Tibial nerve (tissue), 4 donors: ENCODE results near the gene TTBK2. TPM values are rescaled to one million over a fixed set of nuclear protein-coding genes. Genes with fewer than 3 reads are reported as not detected.

ENCODE experiments used
- DNase-seq, 2 donors: peaks; one replicate each; pipeline ENCODE4 v3.0.0-alpha.2; 2019; ENCODE audit warnings: low spot score in 2 of 2
- H3K27ac ChIP-seq, 4 donors: fragments of 200-600 bp; sonication (generic) in 3 of 4; one replicate each; pipeline ENCODE4 v1.5.1; 2017 to 2019; ENCODE audit warnings: mild to moderate bottlenecking in 1 of 4
- H3K27me3 ChIP-seq, 2 donors: fragments of 200-600 bp; sonication (generic) in 1 of 2; one replicate each; pipeline versions ENCODE4 v1.5.1 to v1.6.0; 2017 to 2019
- H3K36me3 ChIP-seq, 3 donors: fragments of 200-600 bp; sonication (generic); one replicate each; pipeline ENCODE4 v1.5.1; 2018 to 2019
- H3K4me1 ChIP-seq, 4 donors: fragments of 200-600 bp; sonication (generic) in 3 of 4; one replicate each; pipeline ENCODE4 v1.5.1; 2017 to 2019
- H3K4me3 ChIP-seq, 4 donors: fragments of 200-600 bp; sonication (generic) in 3 of 4; one replicate each; pipeline ENCODE4 v1.5.1; 2017 to 2019; ENCODE audit warnings: mild to moderate bottlenecking in 1 of 4, moderate library complexity in 1 of 4
- H3K9me3 ChIP-seq, 4 donors: fragments of 200-600 bp; sonication (generic) in 3 of 4; one replicate each; pipeline ENCODE4 v1.5.1; 2017 to 2019
- CTCF ChIP-seq, 5 experiments: fragments of 200-600 bp in 3 of 5; fragments of 450-650 bp in 2 of 5; sonication (generic) in 3 of 5; IDR thresholded peaks; one replicate each; pipeline ENCODE4 v1.5.1; 2016 to 2019; ENCODE audit warnings: antibody characterized with exemption in 5 of 5, mild to moderate bottlenecking in 3 of 5, moderate library complexity in 2 of 5
- EP300 ChIP-seq, 2 donors: sonication (generic); formaldehyde crosslinking; IDR thresholded peaks; one replicate each; pipeline ENCODE4 v1.6.1; 2017; ENCODE audit warnings: antibody characterized with exemption in 2 of 2, mild to moderate bottlenecking in 1 of 2
- POLR2A ChIP-seq, 2 donors: fragments of 450-650 bp; IDR thresholded peaks; one replicate each; pipeline ENCODE4 v1.6.1; 2017; ENCODE audit warnings: antibody characterized with exemption in 2 of 2, mild to moderate bottlenecking in 2 of 2, moderate library complexity in 2 of 2
- WGBS, 2 donors: methylation state at CpG; one replicate each; pipeline ENCODE4 v1.1.5; 2018; 5-methylcytosine and 5-hydroxymethylcytosine counted together
- total RNA-seq, 4 donors: library from RNA; depleted of rRNA; stranded (reverse); fragments of >200 nt; gene quantifications; one replicate each; pipeline ENCODE4 v1.1.0, GENCODE V29; 2016

Gene TTBK2
- total RNA-seq, 4 donors from 2014 or later: 20.2 to 31.2 (median 23.4) TPM

DNA sequence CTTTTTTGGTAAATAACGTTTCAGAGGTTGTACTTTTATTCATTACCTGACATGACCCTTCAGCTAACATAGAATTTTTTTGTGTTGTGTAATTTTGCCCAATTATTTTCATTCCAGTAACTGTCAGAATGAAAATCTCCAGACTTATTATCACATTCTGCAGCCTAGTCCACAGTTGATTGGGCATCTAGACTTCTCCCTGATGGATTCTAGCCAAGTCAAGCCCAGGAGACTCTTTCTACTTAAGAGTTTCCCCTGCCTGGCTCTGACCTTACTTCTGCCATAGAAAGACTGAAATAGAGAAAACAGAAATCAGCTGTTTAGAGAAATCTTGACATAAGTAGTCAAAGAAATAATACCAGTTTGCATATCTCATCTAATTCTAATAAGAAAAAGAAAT lies 100.8 kb downstream of the TTBK2 start:
- Histone ChIP-seq H3K4me1 (no peaks in the 10 kb centered on the region), H3K9me3 (no peaks in the 10 kb centered on the region), H3K27ac (no peak overlapping the region), H3K36me3 (peaks cover 0 to 27% (median 0%) of the 10 kb centered on the region in 3 donors), H3K27me3 (no peaks in the 10 kb centered on the region), H3K4me3 (no peak overlapping the region)
- WGBS, 2 donors: 66 to 73% methylated on average over 1 of the region's 1 CpG
- DNase-seq: no peak
- no peak for TF ChIP-seq POLR2A (IDR thresholded peaks at IDR 0.05)
- TF ChIP-seq CTCF (IDR thresholded peaks at IDR 0.05): no peak
- no peak for TF ChIP-seq EP300 (IDR thresholded peaks at IDR 0.05)

- Histone ChIP-seq H3K4me3 (no peak overlapping the region), H3K27ac (no peak overlapping the region), H3K9me3 (no peaks in the 10 kb centered on the region), H3K4me1 (no peaks in the 10 kb centered on the region), H3K27me3 (no peaks in the 10 kb centered on the region), H3K36me3 (peaks cover 0 to 34% (median 0%) of the 10 kb centered on the region in 3 donors)
- TF ChIP-seq EP300 (IDR thresholded peaks at IDR 0.05) (no peak), CTCF (IDR thresholded peaks at IDR 0.05) (no peak), POLR2A (IDR thresholded peaks at IDR 0.05) (no peak)
- DNase-seq: no peak
These were observed 109.1 kb downstream of the TTBK2 start for GRCh38 chr15:42811433-42811832.

DNA sequence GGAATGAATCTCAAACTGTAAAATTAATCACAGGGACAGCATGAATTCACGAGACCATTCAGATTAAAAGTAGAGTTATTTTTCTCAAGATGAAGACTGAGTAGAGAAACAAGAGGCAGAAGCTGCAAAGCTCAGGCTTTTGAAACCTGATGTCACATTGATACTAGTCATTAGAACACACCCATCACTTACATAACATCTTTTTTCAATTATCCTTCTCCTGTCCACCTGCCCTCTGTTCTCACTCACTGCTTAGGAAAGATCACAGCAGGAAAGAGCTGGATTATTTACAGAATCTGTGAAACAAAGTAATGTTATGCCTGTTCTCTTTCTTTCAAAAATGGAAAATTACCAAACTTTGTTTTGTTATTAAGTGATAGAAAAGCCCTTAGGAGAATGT lies 111.7 kb downstream of the TTBK2 start:
- DNase-seq: no peak
- TF ChIP-seq CTCF (IDR thresholded peaks at IDR 0.05) (no peak), POLR2A (IDR thresholded peaks at IDR 0.05) (no peak), EP300 (IDR thresholded peaks at IDR 0.05) (no peak)
- no peaks in the 10 kb centered on the region for H3K4me1 ChIP-seq
- no peak overlapping the region for H3K27ac ChIP-seq
- 91 to 100% methylated on average over 1 of the region's 1 CpG for WGBS, 2 donors
- H3K9me3 ChIP-seq: no peaks in the 10 kb centered on the region
- no peak overlapping the region for H3K4me3 ChIP-seq
- no peaks in the 10 kb centered on the region for H3K27me3 ChIP-seq
- peaks cover 0 to 33% (median 0%) of the 10 kb centered on the region in 3 donors for H3K36me3 ChIP-seq

DNA sequence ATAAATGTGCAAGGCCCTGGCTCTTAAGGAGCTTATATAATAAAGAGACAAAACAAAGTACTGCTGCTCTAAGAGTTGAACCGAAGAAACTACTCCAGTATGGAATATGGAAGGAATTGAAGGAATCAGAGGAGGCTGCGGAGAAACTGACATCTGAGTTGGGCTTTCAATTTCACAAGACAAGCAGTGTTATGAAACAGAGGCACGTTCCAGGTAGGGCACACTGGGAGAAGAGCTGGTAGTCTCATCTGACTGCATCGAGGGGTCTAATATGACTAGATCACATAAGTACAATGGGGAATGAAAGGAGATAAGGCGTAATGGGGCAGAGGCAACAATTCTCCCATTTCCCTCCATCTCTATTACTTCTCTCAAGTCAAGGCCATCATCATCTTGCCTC lies 115.3 kb downstream of the TTBK2 start:
- Histone ChIP-seq H3K4me1 (no peaks in the 10 kb centered on the region), H3K27me3 (no peaks in the 10 kb centered on the region), H3K4me3 (no peak overlapping the region), H3K36me3 (peaks cover 0 to 44% (median 0%) of the 10 kb centered on the region in 3 donors), H3K9me3 (no peaks in the 10 kb centered on the region), H3K27ac (no peak overlapping the region)
- 95 to 96% methylated on average over 5 of the region's 5 CpGs for WGBS, 2 donors
- DNase-seq: no peak
- TF ChIP-seq POLR2A (IDR thresholded peaks at IDR 0.05) (no peak), EP300 (IDR thresholded peaks at IDR 0.05) (no peak), CTCF (IDR thresholded peaks at IDR 0.05) (no peak)

DNA sequence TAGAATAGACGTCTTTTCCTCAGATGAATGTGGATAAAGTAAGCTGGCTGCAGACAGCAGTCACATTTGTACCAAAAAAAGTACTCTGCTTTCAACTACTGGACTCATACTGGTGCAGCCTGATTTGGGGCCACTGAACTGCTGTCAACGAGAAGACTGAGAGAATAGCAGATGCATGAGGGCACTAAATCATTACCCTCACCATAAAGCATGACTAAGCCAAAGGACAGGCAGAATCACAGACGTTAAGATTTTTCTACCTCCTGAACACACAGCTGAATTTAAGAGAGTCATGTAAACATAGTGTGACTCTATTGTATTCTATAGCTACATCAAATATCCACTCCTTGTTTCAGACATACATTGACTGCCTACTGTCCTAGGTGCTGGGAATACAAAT lies 115.8 kb downstream of the TTBK2 start:
- no peak for DNase-seq
- Histone ChIP-seq H3K27ac (no peak overlapping the region), H3K4me3 (no peak overlapping the region), H3K36me3 (peaks cover 0 to 41% (median 0%) of the 10 kb centered on the region in 3 donors), H3K9me3 (no peaks in the 10 kb centered on the region), H3K27me3 (no peaks in the 10 kb centered on the region), H3K4me1 (no peaks in the 10 kb centered on the region)
- WGBS, 2 donors: 56 to 73% methylated on average over 3 of the region's 3 CpGs
- no peak for TF ChIP-seq EP300 (IDR thresholded peaks at IDR 0.05)
- TF ChIP-seq CTCF (IDR thresholded peaks at IDR 0.05): no peak
- no peak for TF ChIP-seq POLR2A (IDR thresholded peaks at IDR 0.05)
